Body of pancreas (tissue), 4 donors: ENCODE data around the gene PLXDC2. TPM values are rescaled to one million over a fixed set of nuclear protein-coding genes. Genes with fewer than 3 reads are reported as not detected.

Experiments
- ATAC-seq: fragments of 150-250 bp; one replicate; pipeline ENCODE4 v1.9.1; 2016
- DNase-seq, 4 donors: peaks; one replicate each; pipeline ENCODE4 v3.0.0-alpha.2; 2019
- H3K27ac ChIP-seq, 4 donors: fragments of 200-600 bp; sonication (generic); 1 replicate in 3 of 4; 2 replicates in 1 of 4; pipeline versions ENCODE4 v1.5.1 to v1.6.1; 2016 to 2019; ENCODE audit warnings: mild to moderate bottlenecking in 1 of 4, mixed read lengths in 1 of 4, moderate library complexity in 1 of 4
- H3K27me3 ChIP-seq, 2 donors: fragments of 200-600 bp; sonication (generic); one replicate each; pipeline ENCODE4 v1.6.0; 2016; ENCODE audit warnings: mild to moderate bottlenecking in 1 of 2
- H3K36me3 ChIP-seq, 2 donors: fragments of 200-600 bp; sonication (generic); replicated peaks in 1 of 2; 2 replicates each; pipeline ENCODE4 v1.5.1; 2016; ENCODE audit warnings: low read depth in 2 of 2; ENCODE audit not compliant: insufficient read depth in 1 of 2
- H3K4me1 ChIP-seq: fragments of 200-600 bp; sonication (generic); one replicate; pipeline ENCODE4 v1.6.0; 2016
- H3K4me3 ChIP-seq, 2 donors: fragments of 200-600 bp; sonication (generic); 1 replicate in 1 of 2; 2 replicates in 1 of 2; pipeline ENCODE4 v1.5.1; 2016 to 2019
- H3K9me3 ChIP-seq, 3 donors: fragments of 200-600 bp; sonication (generic); 1 replicate in 2 of 3; 2 replicates in 1 of 3; pipeline ENCODE4 v1.5.1; 2016
- POLR2A ChIP-seq, 3 donors: fragments of 450-650 bp; IDR thresholded peaks; one replicate each; pipeline ENCODE4 v1.6.1; 2016; ENCODE audit warnings: antibody characterized with exemption in 3 of 3, mild to moderate bottlenecking in 2 of 3
- WGBS, 2 donors: methylation state at CpG; one replicate each; pipeline ENCODE4 v1.1.5; 2017; 5-methylcytosine and 5-hydroxymethylcytosine counted together
- intact Hi-C: fragments of 100-400 bp; cut with DNase I; formaldehyde crosslinking; loops from one replicate; pipeline ENCODE4 v1.15.1; 2023
- total RNA-seq, 2 donors: library from RNA; depleted of rRNA; stranded (reverse); fragments of >200 nt; gene quantifications; one replicate each; pipeline ENCODE4 v1.1.0, GENCODE V29; 2016
- TF ChIP-seq, protein P1 (sequence below), 7 experiments: fragments of 450-650 bp in 4 of 7; fragments of 200-600 bp in 3 of 7; sonication (generic) in 3 of 7; IDR thresholded peaks; one replicate each; pipeline ENCODE4 v1.5.1; 2016 to 2019; ENCODE audit warnings: antibody characterized with exemption in 7 of 7

PLXDC2 gene
- total RNA-seq, 2 donors from 2014 or later = 8.2 to 13.5 TPM

GRCh38 chr10:20247891-20248708 is 431.9 kb downstream of the PLXDC2 start:
- H3K27me3 ChIP-seq = no peaks in the 10 kb centered on the region
- no peak for ATAC-seq
- TF ChIP-seq, protein P1, sequence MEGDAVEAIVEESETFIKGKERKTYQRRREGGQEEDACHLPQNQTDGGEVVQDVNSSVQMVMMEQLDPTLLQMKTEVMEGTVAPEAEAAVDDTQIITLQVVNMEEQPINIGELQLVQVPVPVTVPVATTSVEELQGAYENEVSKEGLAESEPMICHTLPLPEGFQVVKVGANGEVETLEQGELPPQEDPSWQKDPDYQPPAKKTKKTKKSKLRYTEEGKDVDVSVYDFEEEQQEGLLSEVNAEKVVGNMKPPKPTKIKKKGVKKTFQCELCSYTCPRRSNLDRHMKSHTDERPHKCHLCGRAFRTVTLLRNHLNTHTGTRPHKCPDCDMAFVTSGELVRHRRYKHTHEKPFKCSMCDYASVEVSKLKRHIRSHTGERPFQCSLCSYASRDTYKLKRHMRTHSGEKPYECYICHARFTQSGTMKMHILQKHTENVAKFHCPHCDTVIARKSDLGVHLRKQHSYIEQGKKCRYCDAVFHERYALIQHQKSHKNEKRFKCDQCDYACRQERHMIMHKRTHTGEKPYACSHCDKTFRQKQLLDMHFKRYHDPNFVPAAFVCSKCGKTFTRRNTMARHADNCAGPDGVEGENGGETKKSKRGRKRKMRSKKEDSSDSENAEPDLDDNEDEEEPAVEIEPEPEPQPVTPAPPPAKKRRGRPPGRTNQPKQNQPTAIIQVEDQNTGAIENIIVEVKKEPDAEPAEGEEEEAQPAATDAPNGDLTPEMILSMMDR (IDR thresholded peaks at IDR 0.05) = no peak
- TF ChIP-seq POLR2A (IDR thresholded peaks at IDR 0.05) = no peak
- H3K4me1 ChIP-seq = no peaks in the 10 kb centered on the region
- H3K27ac ChIP-seq = no peak overlapping the region
- no peaks in the 10 kb centered on the region for H3K9me3 ChIP-seq
- H3K36me3 ChIP-seq = no peaks in the 10 kb centered on the region
- no peak overlapping the region for H3K4me3 ChIP-seq
- DNase-seq = no peak
- whole genome bisulfite sequencing, 2 donors = 67 to 71% methylated on average over 7 of the region's 7 CpGs
- intact Hi-C loops = no loop called here

DNA sequence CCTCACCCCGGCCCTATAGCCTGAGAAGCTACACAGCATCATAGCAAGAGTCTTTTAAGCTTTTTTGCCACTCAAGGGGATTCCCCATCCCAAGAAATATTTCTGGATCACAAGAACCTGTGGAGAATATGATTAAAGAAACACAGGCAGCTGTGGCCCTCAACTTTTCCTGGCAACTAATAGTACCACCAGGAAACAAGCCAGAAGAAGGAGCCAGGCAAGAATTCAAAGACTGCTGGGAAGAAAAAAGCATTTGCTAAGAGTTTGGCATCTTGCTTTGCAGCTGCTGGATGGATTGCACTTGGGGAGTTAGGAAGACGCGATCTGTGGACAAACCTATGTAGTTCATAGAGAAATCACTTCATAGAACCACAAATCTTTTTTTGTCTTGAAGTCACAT is 437.8 kb downstream of the PLXDC2 start:
- 71% methylated on average over 3 of the region's 3 CpGs for WGBS, 2 donors
- Histone ChIP-seq H3K27me3 (no peaks in the 10 kb centered on the region), H3K4me1 (no peaks in the 10 kb centered on the region), H3K9me3 (no peaks in the 10 kb centered on the region), H3K36me3 (no peaks in the 10 kb centered on the region), H3K27ac (no peak overlapping the region), H3K4me3 (no peak overlapping the region)
- no peak for ATAC-seq
- TF ChIP-seq, protein P1 (IDR thresholded peaks at IDR 0.05) = no peak
- TF ChIP-seq POLR2A (IDR thresholded peaks at IDR 0.05) = no peak
- DNase-seq = no peak
- intact Hi-C loops = no loop called here

- no peak for TF ChIP-seq POLR2A (IDR thresholded peaks at IDR 0.05)
- TF ChIP-seq, protein P1 (IDR thresholded peaks at IDR 0.05) = no peak
- H3K4me3 ChIP-seq = no peak overlapping the region
- H3K4me1 ChIP-seq = no peaks in the 10 kb centered on the region
- intact Hi-C loops = no loop called here
- no peak for ATAC-seq
- H3K9me3 ChIP-seq = no peaks in the 10 kb centered on the region
- H3K27ac ChIP-seq = no peak overlapping the region
- no peak for DNase-seq
- WGBS, 2 donors = 53 to 55% methylated on average over 1 of the region's 1 CpG
- no peaks in the 10 kb centered on the region for H3K27me3 ChIP-seq
- no peaks in the 10 kb centered on the region for H3K36me3 ChIP-seq
Observed at GRCh38 chr10:20254497-20254896, 438.3 kb downstream of the PLXDC2 start.

- intact Hi-C loops = no loop called here
Observed at GRCh38 chr10:20256969-20257368, 440.7 kb downstream of the PLXDC2 start.

More at GRCh38 chr10:20256969-20257368, 440.7 kb downstream of the PLXDC2 start:
- DNase-seq (no peak), ATAC-seq (no peak)
- H3K27me3 ChIP-seq = no peaks in the 10 kb centered on the region
- no peak overlapping the region for H3K4me3 ChIP-seq
- TF ChIP-seq POLR2A (IDR thresholded peaks at IDR 0.05) = no peak
- TF ChIP-seq, protein P1 (IDR thresholded peaks at IDR 0.05) = no peak
- 65 to 66% methylated on average over 2 of the region's 2 CpGs for WGBS, 2 donors
- no peak overlapping the region for H3K27ac ChIP-seq
- no peaks in the 10 kb centered on the region for H3K9me3 ChIP-seq
- no peaks in the 10 kb centered on the region for H3K36me3 ChIP-seq
- H3K4me1 ChIP-seq = no peaks in the 10 kb centered on the region
